Measurements from ENCODE around the gene SORCS1. TPM values are rescaled to one million over a fixed set of nuclear protein-coding genes. Genes with fewer than 3 reads are reported as not detected.
A peak's percentile ranks its signal among the peaks of the same experiment; 100 is the strongest.

SORCS1 gene
- total and polyA plus RNA-seq, 4 donors: 0.04 to 3.5 (median 0.05) TPM

DNA sequence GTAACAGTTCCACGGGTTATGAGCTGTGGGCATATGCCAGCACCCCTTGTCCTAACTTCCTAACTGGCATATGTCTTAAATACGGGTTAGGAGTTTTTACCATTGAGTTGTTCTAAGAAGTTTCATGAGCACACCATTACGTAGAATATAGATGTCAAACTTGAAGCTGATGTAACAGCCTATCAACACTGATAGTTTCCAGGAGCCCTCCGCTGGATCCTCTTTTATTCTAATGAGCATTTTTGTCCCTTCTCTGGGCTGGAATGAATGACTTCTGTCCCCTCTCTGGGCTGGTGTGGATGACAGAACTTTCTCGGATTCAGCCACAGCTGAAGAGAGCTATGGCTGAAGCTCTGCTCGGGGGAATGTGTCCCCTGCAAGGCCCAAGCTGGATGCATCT lies 256.3 kb downstream of the SORCS1 start:
- Histone ChIP-seq H3K36me3 (ENCODE audit: control insufficient read depth in 4 of 4, insufficient read depth in 4 of 4, low read length in 4 of 4) (no peaks in the 10 kb centered on the region), H3K27me3 (ENCODE audit: control insufficient read depth in 3 of 3, insufficient read depth in 3 of 3, low read length in 2 of 3) (no peaks in the 10 kb centered on the region), H3K4me3 (no peak overlapping the region), H3K27ac (ENCODE audit: low read depth in 1 of 2, low read length in 1 of 2) (no peak overlapping the region), H3K9ac (ENCODE audit: insufficient read depth in 1 of 2, low read length in 2 of 2) (no peak overlapping the region), H3K9me3 (ENCODE audit: control insufficient read depth in 4 of 4, insufficient read depth in 3 of 4, low read length in 3 of 4) (no peaks in the 10 kb centered on the region), H3K4me1 (ENCODE audit: control insufficient read depth in 5 of 5, insufficient read depth in 5 of 5, low read length in 5 of 5) (peaks cover 0 to 5% (median 0%) of the 10 kb centered on the region in 5 donors)
- DNase-seq (no peak), ATAC-seq (ENCODE audit: insufficient read depth, low FRiP score) (no peak)
- TF ChIP-seq, protein P1, sequence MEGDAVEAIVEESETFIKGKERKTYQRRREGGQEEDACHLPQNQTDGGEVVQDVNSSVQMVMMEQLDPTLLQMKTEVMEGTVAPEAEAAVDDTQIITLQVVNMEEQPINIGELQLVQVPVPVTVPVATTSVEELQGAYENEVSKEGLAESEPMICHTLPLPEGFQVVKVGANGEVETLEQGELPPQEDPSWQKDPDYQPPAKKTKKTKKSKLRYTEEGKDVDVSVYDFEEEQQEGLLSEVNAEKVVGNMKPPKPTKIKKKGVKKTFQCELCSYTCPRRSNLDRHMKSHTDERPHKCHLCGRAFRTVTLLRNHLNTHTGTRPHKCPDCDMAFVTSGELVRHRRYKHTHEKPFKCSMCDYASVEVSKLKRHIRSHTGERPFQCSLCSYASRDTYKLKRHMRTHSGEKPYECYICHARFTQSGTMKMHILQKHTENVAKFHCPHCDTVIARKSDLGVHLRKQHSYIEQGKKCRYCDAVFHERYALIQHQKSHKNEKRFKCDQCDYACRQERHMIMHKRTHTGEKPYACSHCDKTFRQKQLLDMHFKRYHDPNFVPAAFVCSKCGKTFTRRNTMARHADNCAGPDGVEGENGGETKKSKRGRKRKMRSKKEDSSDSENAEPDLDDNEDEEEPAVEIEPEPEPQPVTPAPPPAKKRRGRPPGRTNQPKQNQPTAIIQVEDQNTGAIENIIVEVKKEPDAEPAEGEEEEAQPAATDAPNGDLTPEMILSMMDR (IDR thresholded peaks at IDR 0.05; ENCODE audit: control extremely low read depth, extremely low read depth): no peak
- 92 to 93% methylated on average over 6 of the region's 6 CpGs for WGBS, 2 donors

DNA sequence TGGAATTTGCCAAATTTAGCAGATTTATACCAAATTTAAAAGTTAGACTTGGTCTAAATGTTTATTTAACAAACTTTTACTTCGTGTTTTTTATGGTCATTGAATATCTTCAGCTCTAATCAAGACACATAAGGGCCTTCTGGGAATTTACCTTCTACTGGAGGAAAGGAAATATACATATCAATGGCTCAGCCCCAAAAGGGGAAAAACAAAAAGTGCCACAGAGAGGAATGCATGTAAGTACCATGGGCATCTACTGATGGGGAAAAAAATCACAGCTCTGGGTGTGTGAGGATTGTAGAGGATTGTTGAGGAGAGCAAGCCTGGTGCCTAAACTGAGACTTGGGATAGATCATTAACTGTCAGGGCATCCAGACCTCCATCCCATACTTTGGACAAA lies 260.3 kb downstream of the SORCS1 start:
- WGBS, 2 donors: 28 to 61% methylated on average over 1 of the region's 1 CpG
- Histone ChIP-seq H3K27ac (ENCODE audit: low read depth in 1 of 2, low read length in 1 of 2) (no peak overlapping the region), H3K9me3 (ENCODE audit: control insufficient read depth in 4 of 4, insufficient read depth in 3 of 4, low read length in 3 of 4) (no peaks in the 10 kb centered on the region), H3K4me1 (ENCODE audit: control insufficient read depth in 5 of 5, insufficient read depth in 5 of 5, low read length in 5 of 5) (peaks cover 0 to 5% (median 0%) of the 10 kb centered on the region in 5 donors), H3K9ac (ENCODE audit: insufficient read depth in 1 of 2, low read length in 2 of 2) (no peak overlapping the region), H3K27me3 (ENCODE audit: control insufficient read depth in 3 of 3, insufficient read depth in 3 of 3, low read length in 2 of 3) (no peaks in the 10 kb centered on the region), H3K36me3 (ENCODE audit: control insufficient read depth in 4 of 4, insufficient read depth in 4 of 4, low read length in 4 of 4) (no peaks in the 10 kb centered on the region), H3K4me3 (no peak overlapping the region)
- TF ChIP-seq, protein P1 (IDR thresholded peaks at IDR 0.05; ENCODE audit: control extremely low read depth, extremely low read depth): no peak
- ATAC-seq (ENCODE audit: insufficient read depth, low FRiP score) (no peak), DNase-seq (no peak)

DNA sequence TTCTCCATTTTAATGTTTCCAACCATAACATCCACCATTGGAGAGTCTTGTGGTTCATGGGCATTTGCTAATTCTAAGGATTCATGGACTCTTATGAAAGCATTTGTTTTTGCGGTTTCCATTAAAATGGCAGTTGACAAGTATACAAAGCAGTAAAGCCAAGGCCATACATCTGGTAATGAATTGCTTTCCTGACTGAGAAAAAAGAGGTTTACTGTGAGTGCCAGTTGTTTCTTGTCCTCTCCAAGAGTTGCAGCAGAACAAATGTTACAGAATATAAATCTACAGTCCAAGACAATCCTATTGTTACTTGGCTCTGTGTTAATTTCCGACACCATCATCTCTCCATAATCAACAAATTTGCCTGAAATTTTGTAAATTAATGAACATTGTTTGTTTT lies 261.3 kb downstream of the SORCS1 start:
- Histone ChIP-seq H3K4me1 (ENCODE audit: control insufficient read depth in 5 of 5, insufficient read depth in 5 of 5, low read length in 5 of 5) (peaks cover 0 to 15% (median 0%) of the 10 kb centered on the region in 5 donors), H3K9me3 (ENCODE audit: control insufficient read depth in 4 of 4, insufficient read depth in 3 of 4, low read length in 3 of 4) (no peaks in the 10 kb centered on the region), H3K36me3 (ENCODE audit: control insufficient read depth in 4 of 4, insufficient read depth in 4 of 4, low read length in 4 of 4) (no peaks in the 10 kb centered on the region), H3K4me3 (no peak overlapping the region), H3K27me3 (ENCODE audit: control insufficient read depth in 3 of 3, insufficient read depth in 3 of 3, low read length in 2 of 3) (no peaks in the 10 kb centered on the region), H3K9ac (ENCODE audit: insufficient read depth in 1 of 2, low read length in 2 of 2) (no peak overlapping the region), H3K27ac (ENCODE audit: low read depth in 1 of 2, low read length in 1 of 2) (no peak overlapping the region)
- TF ChIP-seq, protein P1 (IDR thresholded peaks at IDR 0.05; ENCODE audit: control extremely low read depth, extremely low read depth): no peak
- ATAC-seq (ENCODE audit: insufficient read depth, low FRiP score) (no peak), DNase-seq (peak in 1 of 3 donors; percentile 11)
- 88 to 90% methylated on average over 2 of the region's 2 CpGs for WGBS, 2 donors

DNA sequence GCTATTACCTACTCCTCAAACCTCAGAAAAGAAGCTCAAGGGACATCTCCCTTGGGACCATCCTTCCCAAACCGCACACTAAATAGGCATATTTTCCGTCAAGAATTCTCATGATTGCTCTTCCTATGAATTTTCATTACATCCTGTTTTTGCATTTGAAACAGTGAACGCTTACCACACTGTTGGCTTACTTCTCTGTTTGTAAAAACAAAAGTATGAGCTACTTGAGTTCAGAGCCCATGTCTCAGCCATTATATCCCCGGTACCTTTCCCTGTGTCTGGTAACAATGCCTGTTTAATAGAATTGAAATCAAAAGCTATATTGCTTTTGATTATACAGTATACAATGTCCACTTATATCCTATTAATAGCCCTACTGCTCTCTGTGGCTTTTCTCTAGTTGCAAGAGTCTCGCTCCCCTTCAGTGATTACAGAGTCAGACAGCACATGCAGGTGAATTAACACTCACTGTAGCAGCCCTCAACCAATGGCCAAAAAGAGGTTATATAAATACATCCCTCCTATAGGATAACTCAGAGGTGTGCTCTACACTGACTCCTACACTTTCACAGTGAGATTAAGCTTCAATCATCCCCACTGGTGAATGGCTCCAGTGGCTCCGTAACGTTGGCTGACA lies 264.4 kb downstream of the SORCS1 start:
- Histone ChIP-seq H3K9ac (ENCODE audit: insufficient read depth in 1 of 2, low read length in 2 of 2) (no peak overlapping the region), H3K4me3 (no peak overlapping the region)

More for the DNA sequence above, 264.4 kb downstream of the SORCS1 start:
- ATAC-seq (ENCODE audit: insufficient read depth, low FRiP score) (no peak), DNase-seq (no peak)
- Histone ChIP-seq H3K9me3 (ENCODE audit: control insufficient read depth in 4 of 4, insufficient read depth in 3 of 4, low read length in 3 of 4) (no peaks in the 10 kb centered on the region), H3K36me3 (ENCODE audit: control insufficient read depth in 4 of 4, insufficient read depth in 4 of 4, low read length in 4 of 4) (no peaks in the 10 kb centered on the region), H3K27me3 (ENCODE audit: control insufficient read depth in 3 of 3, insufficient read depth in 3 of 3, low read length in 2 of 3) (no peaks in the 10 kb centered on the region), H3K4me1 (ENCODE audit: control insufficient read depth in 5 of 5, insufficient read depth in 5 of 5, low read length in 5 of 5) (peaks cover 0 to 23% (median 0%) of the 10 kb centered on the region in 5 donors), H3K27ac (ENCODE audit: low read depth in 1 of 2, low read length in 1 of 2) (no peak overlapping the region)
- WGBS, 2 donors: 73 to 75% methylated on average over 7 of the region's 7 CpGs
- TF ChIP-seq, protein P1 (IDR thresholded peaks at IDR 0.05; ENCODE audit: control extremely low read depth, extremely low read depth): no peak

All from lung (tissue), 12 donors.